ENCODE data around the gene AP1M1. TPM values are rescaled to one million over a fixed set of nuclear protein-coding genes. Genes with fewer than 3 reads are reported as not detected.
"Not testable (repeated sequence)": the region's sequence is repeated elsewhere in the genome, so short reads cannot be mapped to it uniquely, and the experiment has no call there.

AP1M1 gene
- total RNA-seq, 4 donors from 2014 or later: 21.2 to 80.9 (median 32.7) TPM

GRCh38 chr19:16168465-16169081, 29.1 kb upstream of the AP1M1 start:
- TF ChIP-seq POLR2A (IDR thresholded peaks at IDR 0.05): no peak
- no peak for TF ChIP-seq CTCF (IDR thresholded peaks at IDR 0.05)
- Histone ChIP-seq H3K36me3 (no peaks in the 10 kb centered on the region), H3K4me3 (no peak overlapping the region), H3K4me1 (no peaks in the 10 kb centered on the region), H3K27ac (no peak overlapping the region), H3K9me3 (no peaks in the 10 kb centered on the region), H3K27me3 (no peaks in the 10 kb centered on the region)
- intact Hi-C loops (cut with DNase I; ENCODE audit: low total_unique reads): no loop called here
- no peak for DNase-seq

GRCh38 chr19:16170134-16170533, 27.6 kb upstream of the AP1M1 start:
- Histone ChIP-seq H3K4me1 (no peaks in the 10 kb centered on the region), H3K27ac (no peak overlapping the region), H3K4me3 (no peak overlapping the region), H3K36me3 (no peaks in the 10 kb centered on the region), H3K27me3 (no peaks in the 10 kb centered on the region), H3K9me3 (no peaks in the 10 kb centered on the region)
- intact Hi-C loops (cut with DNase I; ENCODE audit: low total_unique reads): no loop called here
- no peak for DNase-seq
- TF ChIP-seq POLR2A (IDR thresholded peaks at IDR 0.05): no peak
- no peak for TF ChIP-seq CTCF (IDR thresholded peaks at IDR 0.05)

- H3K27ac ChIP-seq: no peak overlapping the region
- no peaks in the 10 kb centered on the region for H3K27me3 ChIP-seq
- intact Hi-C loops (cut with DNase I; ENCODE audit: low total_unique reads): no loop called here
These were observed 21.8 kb upstream of the AP1M1 start for GRCh38 chr19:16175954-16176353.

GRCh38 chr19:16178866-16179265, 18.8 kb upstream of the AP1M1 start:
- H3K4me3 ChIP-seq; H3K36me3 ChIP-seq; H3K27ac ChIP-seq; intact Hi-C loops (cut with DNase I; ENCODE audit: low total_unique reads); H3K9me3 ChIP-seq; H3K27me3 ChIP-seq; DNase-seq; H3K4me1 ChIP-seq: not testable (repeated sequence)

More at GRCh38 chr19:16175954-16176353, 21.8 kb upstream of the AP1M1 start:
- Histone ChIP-seq H3K9me3 (no peaks in the 10 kb centered on the region), H3K36me3 (no peaks in the 10 kb centered on the region), H3K4me3 (no peak overlapping the region), H3K4me1 (no peaks in the 10 kb centered on the region)
- DNase-seq: no peak
- TF ChIP-seq CTCF (IDR thresholded peaks at IDR 0.05) (no peak), POLR2A (IDR thresholded peaks at IDR 0.05) (no peak)

- H3K4me1 ChIP-seq: no peaks in the 10 kb centered on the region
- H3K9me3 ChIP-seq: no peaks in the 10 kb centered on the region
- intact Hi-C loops (cut with DNase I; ENCODE audit: low total_unique reads): no loop called here
- no peaks in the 10 kb centered on the region for H3K36me3 ChIP-seq
- H3K27me3 ChIP-seq: no peaks in the 10 kb centered on the region
- no peak overlapping the region for H3K4me3 ChIP-seq
- no peak overlapping the region for H3K27ac ChIP-seq
- DNase-seq: no peak
- TF ChIP-seq CTCF (IDR thresholded peaks at IDR 0.05) (no peak), POLR2A (IDR thresholded peaks at IDR 0.05) (no peak)
These were observed 17.1 kb upstream of the AP1M1 start for GRCh38 chr19:16180611-16181010.

Measured in uterus (tissue), 4 donors.